HFF-Myc (cell line): ENCODE measurements around the gene RIMS4.

Source experiments
- DNase-seq: peaks from one replicate; pipeline ENCODE4 v3.0.0-alpha.2; 2011; ENCODE audit warnings: low read depth; ENCODE audit errors: extremely low read depth
- H3K4me3 ChIP-seq: replicated peaks from 2 replicates; pipeline ENCODE4 v1.5.1; 2011; ENCODE audit warnings: low read depth, mild to moderate bottlenecking, control low read depth, low read length
- CTCF ChIP-seq: IDR thresholded peaks from 2 replicates; pipeline ENCODE4 v1.5.1; 2012; ENCODE audit warnings: mild to moderate bottlenecking, low read depth, low read length, control low read depth; ENCODE audit errors: missing control alignments

The RIMS4 gene

GRCh38 chr20:44850272-44850671 is 39.9 kb upstream of the RIMS4 start:
- DNase-seq = no peak
- no peak for TF ChIP-seq CTCF
- no peak overlapping the region for H3K4me3 ChIP-seq

GRCh38 chr20:44849703-44850102 is 39.4 kb upstream of the RIMS4 start:
- no peak for DNase-seq
- TF ChIP-seq CTCF = no peak
- H3K4me3 ChIP-seq = no peak overlapping the region

DNA sequence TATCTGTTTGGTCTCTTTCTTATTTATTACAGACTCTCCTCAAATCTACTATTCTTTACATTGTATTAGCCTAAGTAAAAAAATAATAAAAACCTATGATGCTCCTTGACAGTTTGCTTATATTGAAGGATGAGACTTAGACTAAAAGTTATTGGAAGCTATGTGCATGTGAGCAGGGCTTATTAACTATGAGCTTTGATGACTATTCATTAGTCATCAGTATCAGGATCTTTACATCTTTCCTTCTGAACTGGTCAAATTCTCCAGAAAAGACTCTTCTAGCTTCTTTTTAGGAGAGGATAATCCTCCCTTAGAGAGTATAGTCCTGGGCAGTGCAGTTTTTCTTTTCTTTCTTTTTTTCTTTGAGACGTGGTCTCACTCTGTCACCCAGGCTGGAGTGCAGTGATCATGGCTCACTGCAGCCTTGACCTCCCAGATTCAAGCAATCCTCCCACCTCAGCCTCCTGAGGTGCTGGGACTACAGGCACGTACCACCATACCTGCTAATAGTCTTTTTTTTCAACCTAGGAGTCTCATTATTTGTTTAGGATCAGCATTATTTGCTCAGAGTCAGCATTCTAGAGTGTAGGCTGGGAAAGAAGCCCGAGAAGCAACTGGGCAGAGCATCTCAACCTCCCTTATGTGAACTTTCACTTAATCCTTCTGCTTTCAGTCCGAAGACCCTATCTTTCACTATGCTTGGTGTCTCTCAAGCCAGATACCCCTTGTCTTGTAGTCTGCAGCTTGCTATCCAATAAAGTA is 38.1 kb upstream of the RIMS4 start:
- no peak overlapping the region for H3K4me3 ChIP-seq
- no peak for TF ChIP-seq CTCF
- no peak for DNase-seq

DNA sequence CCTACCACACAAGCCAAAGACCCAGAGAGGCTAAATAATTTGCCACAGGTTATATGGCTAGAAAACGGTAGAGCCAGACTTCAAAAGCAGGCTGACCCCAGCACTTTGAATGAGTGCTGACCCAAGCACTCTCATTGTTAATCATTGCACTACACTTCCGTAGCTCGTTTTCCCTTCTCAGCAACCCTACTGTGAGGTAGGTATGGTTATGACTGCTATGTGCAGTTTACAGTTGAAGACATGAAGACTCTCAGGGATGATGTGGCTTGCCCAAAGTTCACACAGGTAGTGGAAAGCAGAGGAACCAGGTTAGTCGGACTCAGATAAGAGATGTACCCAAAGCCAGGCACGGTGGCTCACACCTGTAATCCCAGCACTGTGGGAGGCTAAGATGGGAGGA is 33.5 kb upstream of the RIMS4 start:
- TF ChIP-seq CTCF = no peak
- no peak for DNase-seq
- no peak overlapping the region for H3K4me3 ChIP-seq

DNA sequence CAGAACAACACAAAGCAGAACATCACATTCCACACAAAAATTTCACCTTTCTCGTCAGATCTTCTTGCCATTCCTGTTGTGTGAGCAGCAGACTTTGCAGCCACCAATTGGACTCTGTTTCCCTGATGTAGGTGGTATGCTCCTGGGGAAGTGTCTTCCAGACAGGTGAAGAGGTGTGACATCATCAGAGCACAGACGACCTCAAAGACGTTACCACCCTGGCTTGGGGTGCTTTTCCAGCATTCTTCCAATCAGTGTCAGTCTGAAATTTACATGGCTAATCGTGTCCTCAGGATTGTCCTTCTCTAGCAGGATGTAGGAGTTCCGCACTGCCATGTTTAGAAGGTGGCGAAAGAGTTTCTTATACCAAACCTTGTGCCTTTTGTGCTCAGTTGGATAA is 31.6 kb upstream of the RIMS4 start:
- H3K4me3 ChIP-seq = no peak overlapping the region
- no peak for TF ChIP-seq CTCF
- DNase-seq = no peak

DNA sequence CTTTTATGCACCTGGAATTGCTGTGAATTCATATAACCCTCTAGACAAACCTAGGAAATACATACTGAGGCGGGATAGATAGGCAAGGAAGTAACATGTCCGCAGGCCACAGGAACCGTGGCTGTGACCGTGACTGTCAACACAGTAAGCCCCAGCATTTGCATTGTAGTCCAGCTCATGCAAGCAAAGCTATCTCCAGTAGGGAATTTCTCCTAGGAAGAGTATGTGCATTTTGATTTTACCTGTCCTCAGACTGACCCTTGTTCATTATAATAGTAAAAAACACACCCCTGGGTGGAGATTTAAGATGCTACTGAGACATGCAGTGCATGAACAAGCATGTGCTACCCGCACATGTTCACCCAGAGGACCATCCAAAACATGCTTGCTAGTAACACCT is 30.5 kb upstream of the RIMS4 start:
- TF ChIP-seq CTCF = no peak

DNA sequence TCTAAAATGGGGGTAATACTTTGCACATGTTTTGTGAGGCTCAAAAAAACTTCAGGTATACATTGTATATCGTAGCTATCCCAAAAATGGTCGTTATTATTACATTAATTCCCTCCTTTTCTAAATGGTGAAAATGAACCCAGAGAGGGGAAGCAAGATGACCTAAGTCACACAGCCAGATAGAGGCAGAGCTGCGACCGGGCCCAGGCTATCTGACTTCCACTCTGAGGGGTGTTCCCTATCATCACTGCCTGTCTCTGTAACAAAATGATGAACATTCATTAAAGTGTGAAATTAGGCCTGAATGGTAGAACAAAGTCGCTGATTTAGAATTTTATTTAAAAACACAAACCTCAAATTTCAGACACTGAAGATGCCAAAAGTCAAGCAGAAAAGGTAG is 29.1 kb upstream of the RIMS4 start:
- TF ChIP-seq CTCF = no peak
- no peak overlapping the region for H3K4me3 ChIP-seq
- no peak for DNase-seq

More for the DNA sequence above, 30.5 kb upstream of the RIMS4 start:
- H3K4me3 ChIP-seq = no peak overlapping the region
- DNase-seq = no peak
